Esophagus squamous epithelium (tissue), 4 donors: Measurements from ENCODE around the gene PARD3B.

Experiments used
- CTCF ChIP-seq, 6 experiments: fragments of 450-650 bp in 4 of 6; fragments of 200-600 bp in 2 of 6; sonication (generic) in 2 of 6; IDR thresholded peaks; one replicate each; pipeline ENCODE4 v1.5.1; 2016 to 2019; ENCODE audit warnings: antibody characterized with exemption in 6 of 6, mild to moderate bottlenecking in 4 of 6, moderate library complexity in 4 of 6
- POLR2A ChIP-seq, 4 donors: fragments of 450-650 bp; IDR thresholded peaks; one replicate each; pipeline ENCODE4 v1.6.1; 2017; ENCODE audit warnings: antibody characterized with exemption in 4 of 4, mild to moderate bottlenecking in 4 of 4, moderate library complexity in 3 of 4

- no peak for TF ChIP-seq CTCF (IDR thresholded peaks at IDR 0.05)
- no peak for TF ChIP-seq POLR2A (IDR thresholded peaks at IDR 0.05)
Measured at GRCh38 chr2:205025580-205026240, 480.4 kb downstream of the PARD3B start.
